ENCODE data around the gene DAGLB.

The DAGLB gene

GRCh38 chr7:6453734-6454133 is 6.0 kb upstream of the DAGLB start:
- TF ChIP-seq, protein P1, sequence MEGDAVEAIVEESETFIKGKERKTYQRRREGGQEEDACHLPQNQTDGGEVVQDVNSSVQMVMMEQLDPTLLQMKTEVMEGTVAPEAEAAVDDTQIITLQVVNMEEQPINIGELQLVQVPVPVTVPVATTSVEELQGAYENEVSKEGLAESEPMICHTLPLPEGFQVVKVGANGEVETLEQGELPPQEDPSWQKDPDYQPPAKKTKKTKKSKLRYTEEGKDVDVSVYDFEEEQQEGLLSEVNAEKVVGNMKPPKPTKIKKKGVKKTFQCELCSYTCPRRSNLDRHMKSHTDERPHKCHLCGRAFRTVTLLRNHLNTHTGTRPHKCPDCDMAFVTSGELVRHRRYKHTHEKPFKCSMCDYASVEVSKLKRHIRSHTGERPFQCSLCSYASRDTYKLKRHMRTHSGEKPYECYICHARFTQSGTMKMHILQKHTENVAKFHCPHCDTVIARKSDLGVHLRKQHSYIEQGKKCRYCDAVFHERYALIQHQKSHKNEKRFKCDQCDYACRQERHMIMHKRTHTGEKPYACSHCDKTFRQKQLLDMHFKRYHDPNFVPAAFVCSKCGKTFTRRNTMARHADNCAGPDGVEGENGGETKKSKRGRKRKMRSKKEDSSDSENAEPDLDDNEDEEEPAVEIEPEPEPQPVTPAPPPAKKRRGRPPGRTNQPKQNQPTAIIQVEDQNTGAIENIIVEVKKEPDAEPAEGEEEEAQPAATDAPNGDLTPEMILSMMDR (IDR thresholded peaks at IDR 0.05), result no peak

GRCh38 chr7:6451224-6451705 is 3.5 kb upstream of the DAGLB start:
- TF ChIP-seq, protein P1 (IDR thresholded peaks at IDR 0.05), result no peak

DNA sequence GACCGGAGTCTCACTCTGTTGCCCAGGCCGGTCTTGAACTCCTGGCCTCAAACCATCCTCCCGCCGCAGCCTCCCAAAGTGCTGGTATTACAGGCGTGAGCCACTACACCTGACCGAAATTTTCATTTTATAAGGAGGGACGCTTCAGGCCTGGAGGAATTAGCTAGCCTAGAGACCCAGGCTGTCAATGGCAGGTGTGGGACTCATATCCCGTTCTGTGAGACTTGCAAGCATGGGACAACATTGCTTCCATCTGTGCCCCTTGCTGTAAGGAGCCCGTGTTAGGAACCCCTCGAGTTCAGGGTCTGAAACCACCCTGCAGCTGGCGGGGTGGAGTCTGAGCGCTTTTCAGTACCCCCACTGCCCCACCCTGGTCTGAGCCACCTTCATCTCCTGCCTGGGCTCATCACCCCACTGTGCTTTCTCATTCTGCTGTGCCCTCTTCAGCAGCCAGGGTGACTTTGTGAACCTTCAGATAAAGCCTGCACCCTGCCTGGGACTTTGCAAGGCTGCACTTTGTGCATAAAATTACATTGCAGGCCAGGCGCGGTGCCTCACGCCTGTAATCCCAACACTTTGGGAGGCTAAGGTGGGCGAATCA is 1.3 kb upstream of the DAGLB start:
- TF ChIP-seq, protein P1 (IDR thresholded peaks at IDR 0.05), result no peak

GRCh38 chr7:6446838-6447580 is 745 bp downstream of the DAGLB start:
- TF ChIP-seq, protein P1 (IDR thresholded peaks at IDR 0.05), result no peak

GRCh38 chr7:6444516-6445269 is 3.1 kb downstream of the DAGLB start:
- TF ChIP-seq, protein P1 (IDR thresholded peaks at IDR 0.05), result no peak

- TF ChIP-seq, protein P1 (IDR thresholded peaks at IDR 0.05), result no peak
These were observed 4.3 kb downstream of the DAGLB start for GRCh38 chr7:6443372-6443941.

DNA sequence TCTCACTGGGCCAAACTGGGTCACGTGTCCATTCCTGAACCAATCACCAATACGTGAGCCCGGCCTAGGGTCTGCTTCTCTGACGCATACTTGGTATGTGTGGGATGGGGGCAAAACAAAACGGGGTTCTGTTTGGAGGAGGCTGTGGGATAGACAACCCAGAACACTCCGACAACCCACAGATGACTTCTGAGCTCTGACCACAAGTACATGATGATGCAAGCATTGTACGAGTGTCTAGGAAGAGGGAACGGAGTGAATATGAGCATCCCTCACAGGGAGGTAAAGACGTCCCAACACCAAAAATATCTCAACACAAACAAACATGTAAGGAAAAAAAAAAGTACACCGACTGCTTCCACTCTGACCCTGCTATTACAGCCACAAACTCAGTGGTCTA is 5.6 kb downstream of the DAGLB start:
- TF ChIP-seq, protein P1 (IDR thresholded peaks at IDR 0.05), result no peak
